ENCODE data around the gene MEGF11.

DNA sequence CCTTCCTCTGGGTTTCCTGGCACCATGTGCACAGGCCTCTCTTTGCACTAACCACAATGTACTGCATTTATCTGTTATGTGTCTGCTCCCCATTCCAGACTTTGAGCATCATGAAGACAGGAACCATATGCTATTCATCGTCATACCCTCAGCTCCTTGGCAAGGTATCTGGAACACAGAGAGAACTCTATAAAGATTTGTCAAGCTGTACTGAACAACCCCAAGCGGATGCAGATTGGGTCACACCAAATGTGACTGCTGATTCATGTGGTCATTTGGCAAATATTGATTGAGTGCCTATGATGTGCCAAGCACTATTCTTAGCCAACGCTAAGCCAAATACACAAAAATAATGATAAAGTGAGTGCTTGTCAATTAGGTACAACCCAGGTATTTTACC, 7.5 kb upstream of the MEGF11 start:
- TF ChIP-seq ISL1 (CRISPR knock-in tag; IDR thresholded peaks at IDR 0.05) = no peak
- no peak for TF ChIP-seq ZNF565 (CRISPR knock-in tag; conservative IDR thresholded peaks at IDR 0.05; ENCODE audit: low read depth)
- TF ChIP-seq, protein P1, sequence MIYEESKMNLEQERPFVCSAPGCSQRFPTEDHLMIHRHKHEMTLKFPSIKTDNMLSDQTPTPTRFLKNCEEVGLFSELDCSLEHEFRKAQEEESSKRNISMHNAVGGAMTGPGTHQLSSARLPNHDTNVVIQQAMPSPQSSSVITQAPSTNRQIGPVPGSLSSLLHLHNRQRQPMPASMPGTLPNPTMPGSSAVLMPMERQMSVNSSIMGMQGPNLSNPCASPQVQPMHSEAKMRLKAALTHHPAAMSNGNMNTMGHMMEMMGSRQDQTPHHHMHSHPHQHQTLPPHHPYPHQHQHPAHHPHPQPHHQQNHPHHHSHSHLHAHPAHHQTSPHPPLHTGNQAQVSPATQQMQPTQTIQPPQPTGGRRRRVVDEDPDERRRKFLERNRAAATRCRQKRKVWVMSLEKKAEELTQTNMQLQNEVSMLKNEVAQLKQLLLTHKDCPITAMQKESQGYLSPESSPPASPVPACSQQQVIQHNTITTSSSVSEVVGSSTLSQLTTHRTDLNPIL (CRISPR knock-in tag; IDR thresholded peaks at IDR 0.05; ENCODE audit: low read depth) = no peak
- TF ChIP-seq ZFP3 (CRISPR knock-in tag; IDR thresholded peaks at IDR 0.05) = no peak
- no peak for TF ChIP-seq GLIS3 (CRISPR knock-in tag; IDR thresholded peaks at IDR 0.05)
- TF ChIP-seq SNAI2 (CRISPR knock-in tag; IDR thresholded peaks at IDR 0.05) = no peak
- no peak for TF ChIP-seq PPARA (CRISPR knock-in tag; IDR thresholded peaks at IDR 0.05; ENCODE audit: borderline replicate concordance)
- TF ChIP-seq ZNF8 (CRISPR knock-in tag; IDR thresholded peaks at IDR 0.05) = no peak
- TF ChIP-seq POU6F1 (CRISPR knock-in tag; IDR thresholded peaks at IDR 0.05; ENCODE audit: borderline replicate concordance, low read depth) = no peak
- no peak for TF ChIP-seq ZFP30 (CRISPR knock-in tag; IDR thresholded peaks at IDR 0.05)
